Activated CD8-positive, alpha-beta memory T cell treated with anti-CD3 and anti-CD28 coated beads, Interleukin-2, amount 10 ng/mL, durations not matched to agents 7 days and 5 days (primary cell): ENCODE results near the gene RTP5. TPM values are rescaled to one million over a fixed set of nuclear protein-coding genes. Genes with fewer than 3 reads are reported as not detected.
A peak's percentile ranks its signal among the peaks of the same experiment; 100 is the strongest.

Experiments
- ATAC-seq: fragments of 150-1000 bp; cut with Tn5 transposase; one replicate; pipeline ENCODE4 v1.10.0; 2021; ENCODE audit warnings: moderate library complexity
- CTCF ChIA-PET: fragments of 350-600 bp; sonication (Branson Sonifier 250); formaldehyde crosslinking; loops from one replicate; lab custom pipeline; 2021; ENCODE audit warnings: antibody characterized with exemption; lab: Charles Lee
- DNase-seq: peaks from one replicate; pipeline ENCODE4 v3.0.0-alpha.2; 2020
- H3K27ac Mint-ChIP-seq: one replicate; pipeline ENCODE4 v1.8.0; 2021; ENCODE audit warnings: mild to moderate bottlenecking, mixed read lengths
- H3K27me3 Mint-ChIP-seq: one replicate; pipeline ENCODE4 v1.8.0; 2021; ENCODE audit warnings: mixed read lengths
- H3K36me3 Mint-ChIP-seq: one replicate; pipeline ENCODE4 v1.8.0; 2021; ENCODE audit warnings: mild to moderate bottlenecking, mixed read lengths
- H3K4me1 Mint-ChIP-seq: one replicate; pipeline ENCODE4 v1.8.0; 2021; ENCODE audit warnings: mixed read lengths
- H3K4me3 Mint-ChIP-seq: one replicate; pipeline ENCODE4 v1.8.0; 2021; ENCODE audit warnings: mild to moderate bottlenecking, moderate library complexity, mixed read lengths
- H3K9me3 Mint-ChIP-seq: one replicate; pipeline ENCODE4 v1.8.0; 2022; ENCODE audit warnings: low read depth, mixed read lengths
- total RNA-seq, 2 experiments: library from RNA; stranded (reverse); gene quantifications; one replicate each; pipeline ENCODE4 v1.2.3, GENCODE V29; 2021

Gene RTP5
- total RNA-seq, 2 experiments from 2014 or later = not detected

DNA sequence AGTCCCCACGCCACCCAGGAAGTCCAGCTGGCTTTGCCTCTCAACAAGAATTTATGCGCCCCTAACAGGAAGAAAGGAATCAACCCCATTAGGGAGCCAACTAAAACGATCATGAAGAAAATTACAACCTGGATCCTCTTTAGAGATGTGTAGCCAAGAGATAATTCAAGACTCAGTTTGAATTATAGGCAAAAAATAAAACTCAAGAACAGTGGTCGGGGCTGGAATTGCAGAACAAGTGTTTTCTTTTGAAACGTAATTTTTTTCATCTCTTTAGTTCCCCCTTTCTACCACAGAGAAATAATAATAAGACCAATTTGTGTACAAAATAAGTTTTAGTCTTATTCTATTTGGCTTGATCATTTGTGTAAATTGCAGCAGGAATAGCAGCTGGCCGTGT is 33.2 kb upstream of the RTP5 start:
- DNase-seq (no peak), ATAC-seq (no peak)
- Mint-ChIP-seq H3K9me3 (no peaks in the 10 kb centered on the region), H3K27me3 (peaks cover 90% of the 10 kb centered on the region), H3K27ac (no peak overlapping the region), H3K4me1 (peaks cover 10% of the 10 kb centered on the region), H3K4me3 (no peak overlapping the region), H3K36me3 (no peaks in the 10 kb centered on the region)
- CTCF ChIA-PET = no interaction called here

DNA sequence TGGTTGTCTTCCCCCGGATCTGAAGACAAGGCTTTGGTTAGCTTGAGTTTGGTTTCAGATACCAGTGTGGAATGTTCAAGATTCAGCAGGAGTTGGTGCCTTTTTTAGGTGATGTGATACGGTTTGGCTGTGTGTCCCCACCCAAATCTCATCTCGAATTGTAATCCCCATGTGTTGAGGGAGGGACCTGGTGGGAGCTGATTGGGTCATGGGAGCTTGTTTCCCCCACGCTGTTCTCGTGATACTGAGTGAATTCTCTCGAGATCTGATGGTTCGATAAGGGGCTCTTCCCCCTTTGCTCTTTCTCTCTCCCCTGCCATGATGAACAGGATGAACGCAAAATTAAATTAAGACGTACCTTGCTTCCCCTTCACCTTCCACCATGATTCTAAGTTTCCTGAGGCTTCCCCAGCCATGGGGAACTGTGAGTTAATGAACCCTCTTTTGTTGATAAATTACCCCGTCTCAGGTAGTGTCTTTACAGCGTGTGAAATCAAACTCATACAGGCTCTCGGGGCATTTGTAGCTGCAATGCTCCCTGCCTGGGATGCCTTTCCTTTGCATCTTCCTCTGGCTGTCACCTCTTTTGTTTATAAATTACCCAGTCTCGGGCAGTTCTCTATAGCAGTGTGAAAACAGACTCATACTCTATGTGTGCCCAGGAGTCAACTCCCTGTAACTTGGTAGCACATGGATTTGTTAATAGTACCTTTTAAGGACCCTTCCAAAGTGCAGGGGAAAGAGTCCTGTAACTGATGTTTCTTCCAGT is 32.1 kb upstream of the RTP5 start:
- Mint-ChIP-seq H3K4me1 (peaks cover 11% of the 10 kb centered on the region), H3K4me3 (no peak overlapping the region), H3K9me3 (no peaks in the 10 kb centered on the region), H3K27me3 (peaks cover 92% of the 10 kb centered on the region), H3K27ac (no peak overlapping the region), H3K36me3 (no peaks in the 10 kb centered on the region)
- peak; percentile 21 for DNase-seq
- CTCF ChIA-PET = no interaction called here
- ATAC-seq = no peak

DNA sequence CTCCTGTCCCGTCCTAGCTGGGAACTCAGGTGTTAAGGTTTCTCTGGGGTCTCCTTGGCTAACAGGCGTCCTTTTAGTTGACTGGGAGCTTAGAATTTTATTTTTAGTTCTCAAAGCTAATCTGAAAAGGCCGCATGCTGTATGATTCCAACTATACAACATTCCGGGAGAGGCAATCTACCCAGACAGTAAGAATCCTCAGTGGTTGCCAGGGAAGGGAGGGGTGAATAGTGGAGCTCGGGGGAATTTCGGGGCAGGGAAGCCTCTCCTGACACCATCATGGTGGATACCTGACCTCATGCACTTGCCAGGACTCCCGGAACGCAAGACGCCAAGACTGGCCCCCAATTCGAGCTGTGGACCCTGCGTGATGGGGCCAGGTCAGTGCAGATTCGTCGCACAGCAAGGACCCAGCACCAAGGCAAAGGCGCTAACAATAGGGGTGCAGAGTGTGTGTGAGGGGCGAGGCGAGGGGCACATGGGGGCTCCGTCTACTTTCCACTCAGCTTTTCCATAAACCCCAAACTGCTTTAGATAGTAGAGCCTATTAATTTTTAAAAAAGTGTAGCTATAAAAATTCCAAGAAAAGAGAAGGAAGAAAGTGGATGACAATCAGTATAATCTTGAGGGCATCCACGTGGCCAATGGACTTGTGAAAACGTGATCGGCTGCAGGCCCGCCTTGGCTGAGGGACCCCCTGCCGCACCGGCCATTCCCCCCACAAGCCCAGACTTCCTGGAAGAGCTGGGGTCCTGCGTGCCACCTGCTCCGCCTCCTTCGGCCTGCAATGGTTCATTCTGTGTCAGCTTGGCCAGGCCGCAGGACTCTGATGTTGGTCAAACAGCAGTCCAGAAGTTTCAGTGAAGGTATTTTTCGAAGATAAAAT is 28.1 kb upstream of the RTP5 start:
- CTCF ChIA-PET = no interaction called here
- H3K27ac Mint-ChIP-seq = no peak overlapping the region
- DNase-seq = peak; percentile 33
- H3K4me3 Mint-ChIP-seq = no peak overlapping the region
- no peaks in the 10 kb centered on the region for H3K36me3 Mint-ChIP-seq
- peaks cover 32% of the 10 kb centered on the region for H3K4me1 Mint-ChIP-seq
- no peak for ATAC-seq
- no peaks in the 10 kb centered on the region for H3K9me3 Mint-ChIP-seq
- peaks cover 80% of the 10 kb centered on the region for H3K27me3 Mint-ChIP-seq

DNA sequence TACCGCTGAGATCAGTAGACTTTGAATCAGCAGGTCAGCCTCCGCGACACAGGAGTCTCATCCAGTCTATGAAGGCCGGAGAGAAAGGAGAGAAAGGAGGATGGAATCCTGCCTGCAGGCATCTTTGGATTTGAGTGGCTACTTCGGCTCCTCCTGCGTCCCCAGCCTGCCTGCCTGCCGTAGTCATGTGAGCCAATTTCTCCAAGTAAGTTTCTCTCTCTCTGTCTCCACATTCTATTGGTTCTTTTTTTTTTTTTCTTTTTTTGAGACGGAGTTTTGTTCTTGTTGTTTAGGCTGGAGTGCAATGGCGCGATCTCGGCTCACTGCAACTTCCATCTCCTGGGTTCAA is 27.5 kb upstream of the RTP5 start:
- H3K4me1 Mint-ChIP-seq = peaks cover 32% of the 10 kb centered on the region
- no peaks in the 10 kb centered on the region for H3K9me3 Mint-ChIP-seq
- no peak overlapping the region for H3K27ac Mint-ChIP-seq
- ATAC-seq = no peak
- no peak overlapping the region for H3K4me3 Mint-ChIP-seq
- peak; percentile 26 for DNase-seq
- peaks cover 77% of the 10 kb centered on the region for H3K27me3 Mint-ChIP-seq
- H3K36me3 Mint-ChIP-seq = no peaks in the 10 kb centered on the region
- CTCF ChIA-PET = no interaction called here

DNA sequence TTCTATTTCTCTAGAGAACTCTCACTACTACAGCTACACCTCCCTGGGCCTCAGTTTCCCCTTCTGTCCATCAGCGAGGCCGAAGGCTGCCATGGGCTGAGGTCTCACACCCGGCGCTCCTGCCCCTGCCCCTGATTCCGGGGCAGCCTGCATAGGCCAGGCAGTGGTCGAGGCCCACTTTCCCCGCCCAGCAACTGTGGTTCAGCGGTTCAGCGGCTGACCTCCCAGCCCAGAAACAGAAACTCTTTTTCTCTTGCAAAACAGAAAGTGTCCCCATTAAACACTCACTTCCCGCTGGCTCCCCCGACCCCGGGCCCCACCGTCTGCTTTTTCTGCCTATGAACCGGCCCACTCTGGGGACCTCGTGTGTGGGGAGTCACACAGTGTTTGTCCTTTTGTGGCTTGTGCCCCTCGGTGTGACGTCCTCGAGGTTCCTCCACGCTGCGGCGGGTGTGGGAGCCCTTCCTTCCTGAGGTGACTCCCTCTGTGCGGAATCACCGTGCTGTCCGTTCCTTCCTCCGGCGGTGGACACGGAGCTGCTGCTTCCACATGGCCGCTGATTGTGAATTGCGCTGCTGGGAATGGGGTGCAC is 26.8 kb upstream of the RTP5 start:
- peak; percentile 40 for ATAC-seq
- Mint-ChIP-seq H3K36me3 (no peaks in the 10 kb centered on the region), H3K9me3 (no peaks in the 10 kb centered on the region), H3K27me3 (peaks cover 70% of the 10 kb centered on the region), H3K27ac (peak overlapping the region; percentile 61), H3K4me3 (peak overlapping the region; percentile 69), H3K4me1 (peaks cover 32% of the 10 kb centered on the region)
- DNase-seq = peak; percentile 75
- CTCF ChIA-PET = no interaction called here

DNA sequence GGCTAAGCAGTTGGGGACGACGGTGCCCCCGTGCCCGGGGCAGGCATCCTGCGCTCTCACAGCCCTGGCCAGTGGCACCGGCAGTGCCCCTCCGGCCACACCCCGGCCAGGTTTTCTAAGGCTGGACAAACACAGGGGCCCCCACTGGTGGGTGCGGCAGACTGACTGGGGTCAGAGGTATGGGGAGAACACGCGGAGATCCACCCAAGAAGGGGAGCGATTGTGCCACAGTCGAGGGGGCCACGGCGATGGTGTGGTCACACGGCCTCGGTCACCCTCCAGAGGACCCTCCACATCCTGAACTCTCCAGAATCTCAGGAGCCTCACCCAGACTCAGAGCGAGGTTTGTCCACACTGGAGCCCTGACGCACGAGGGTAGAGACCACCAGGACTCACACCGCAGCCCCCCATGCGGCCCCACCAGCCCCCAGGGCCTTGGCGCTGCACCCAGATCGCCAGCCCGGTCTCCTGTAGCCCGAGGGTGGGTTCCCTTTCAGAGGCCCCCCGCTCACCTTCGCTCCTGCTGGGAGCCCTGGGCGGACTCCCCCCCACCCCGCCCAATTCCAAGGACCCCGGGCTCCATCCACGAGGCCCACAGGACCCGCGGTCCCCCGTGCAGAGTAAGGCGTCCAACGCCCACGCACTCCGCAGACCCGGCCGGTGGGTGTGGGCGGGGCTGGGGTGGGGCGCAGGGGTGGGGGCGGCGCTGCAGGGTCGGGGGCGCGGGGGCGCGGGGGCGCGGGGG is 26.0 kb upstream of the RTP5 start:
- CTCF ChIA-PET = interaction anchor here (0.6 to 2.1 kb wide), 6 partner anchors 16 to 1157 kb away, joined by 3 to 12 read pairs (median 5); partner anchors contain the start of gene PDCD1
- Mint-ChIP-seq H3K4me3 (peak overlapping the region; percentile 69), H3K27ac (no peak overlapping the region), H3K9me3 (no peaks in the 10 kb centered on the region), H3K27me3 (peaks cover 62% of the 10 kb centered on the region), H3K4me1 (peaks cover 32% of the 10 kb centered on the region), H3K36me3 (no peaks in the 10 kb centered on the region)
- DNase-seq (peak; percentile 40), ATAC-seq (peak; percentile 4)

DNA sequence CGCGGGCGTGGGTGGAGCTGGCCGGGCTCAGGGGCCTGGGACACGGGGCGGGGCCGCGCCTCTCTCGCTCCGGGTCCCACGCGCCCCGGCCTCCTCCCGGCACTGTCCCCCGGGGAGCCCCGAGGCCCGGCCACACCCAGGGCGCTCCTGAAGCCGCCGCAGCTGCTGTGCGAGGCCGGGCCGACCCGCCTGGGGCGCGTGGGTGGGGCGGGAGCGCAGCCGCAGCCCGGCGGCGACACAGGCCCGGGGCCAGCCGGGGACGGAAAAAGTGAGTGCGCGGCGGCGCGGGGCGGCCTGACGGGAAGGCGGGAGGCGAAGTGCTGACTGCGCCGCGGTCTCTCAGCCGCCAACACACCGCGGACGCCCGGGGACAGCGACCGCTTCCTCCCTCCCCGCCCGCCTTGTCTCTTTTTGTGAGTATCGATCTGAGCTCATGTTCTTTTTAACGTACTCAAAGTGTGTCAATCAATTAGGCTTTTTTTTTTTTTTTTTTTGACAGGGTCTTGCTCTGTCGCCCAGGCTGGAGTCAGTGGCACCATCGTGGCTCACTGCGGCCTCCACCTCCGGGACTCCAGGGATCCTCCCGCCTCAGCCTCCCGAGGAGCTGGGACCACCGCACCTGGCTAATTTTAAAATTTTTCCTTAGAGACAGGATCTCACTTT is 25.3 kb upstream of the RTP5 start:
- CTCF ChIA-PET = interaction anchor here (0.6 to 2.1 kb wide), 7 partner anchors 11 to 1158 kb away, joined by 3 to 12 read pairs (median 5); partner anchors contain the start of gene PDCD1
- Mint-ChIP-seq H3K9me3 (no peaks in the 10 kb centered on the region), H3K4me3 (peak overlapping the region; percentile 43), H3K36me3 (no peaks in the 10 kb centered on the region), H3K27me3 (peaks cover 57% of the 10 kb centered on the region), H3K4me1 (peaks cover 32% of the 10 kb centered on the region), H3K27ac (peak overlapping the region; percentile 66)
- DNase-seq = peak; percentile 83
- ATAC-seq = peak; percentile 85

DNA sequence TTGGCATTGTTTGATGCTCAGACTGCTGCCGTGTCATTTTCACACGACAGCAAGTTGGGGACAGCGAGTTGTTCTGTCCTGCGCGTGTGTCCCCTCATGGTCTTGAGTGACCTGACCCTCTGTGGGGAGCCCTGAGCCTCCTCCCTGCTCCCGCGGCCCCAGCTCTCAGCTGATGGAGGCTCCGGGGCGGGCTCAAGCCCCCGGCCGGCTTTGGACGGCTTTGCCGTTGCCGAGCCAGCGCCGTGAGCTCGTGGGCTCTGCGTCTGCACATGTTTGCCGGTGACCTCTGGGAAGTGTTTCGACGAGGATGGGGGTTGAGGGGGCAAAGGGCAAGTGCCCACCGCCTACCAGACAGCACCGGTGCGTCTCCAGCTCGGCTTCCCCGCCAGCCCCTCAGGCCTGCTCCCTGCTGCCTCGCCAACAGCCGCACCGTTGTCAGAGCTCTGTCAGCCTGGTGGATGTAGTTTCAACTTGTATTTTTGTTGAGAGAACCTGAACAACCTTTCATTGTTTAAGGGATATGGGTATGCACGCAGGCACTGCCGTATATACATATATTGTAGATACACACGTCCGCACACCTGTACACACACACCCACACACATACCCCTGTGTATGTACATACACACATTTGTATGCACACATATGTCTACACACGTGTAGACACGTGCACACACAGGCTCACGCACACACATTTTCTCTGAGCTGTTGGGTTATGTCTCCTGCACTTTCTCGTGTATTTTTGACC is 24.5 kb upstream of the RTP5 start:
- H3K9me3 Mint-ChIP-seq = no peaks in the 10 kb centered on the region
- DNase-seq (peak; percentile 36), ATAC-seq (no peak)
- CTCF ChIA-PET = interaction anchor here (0.8 to 2.1 kb wide), 5 partner anchors 11 to 80 kb away, joined by 3 to 12 read pairs (median 5); partner anchors contain the start of gene PDCD1
- peak overlapping the region; percentile 43 for H3K4me3 Mint-ChIP-seq
- H3K36me3 Mint-ChIP-seq = no peaks in the 10 kb centered on the region
- peaks cover 32% of the 10 kb centered on the region for H3K4me1 Mint-ChIP-seq
- peaks cover 51% of the 10 kb centered on the region for H3K27me3 Mint-ChIP-seq
- no peak overlapping the region for H3K27ac Mint-ChIP-seq

DNA sequence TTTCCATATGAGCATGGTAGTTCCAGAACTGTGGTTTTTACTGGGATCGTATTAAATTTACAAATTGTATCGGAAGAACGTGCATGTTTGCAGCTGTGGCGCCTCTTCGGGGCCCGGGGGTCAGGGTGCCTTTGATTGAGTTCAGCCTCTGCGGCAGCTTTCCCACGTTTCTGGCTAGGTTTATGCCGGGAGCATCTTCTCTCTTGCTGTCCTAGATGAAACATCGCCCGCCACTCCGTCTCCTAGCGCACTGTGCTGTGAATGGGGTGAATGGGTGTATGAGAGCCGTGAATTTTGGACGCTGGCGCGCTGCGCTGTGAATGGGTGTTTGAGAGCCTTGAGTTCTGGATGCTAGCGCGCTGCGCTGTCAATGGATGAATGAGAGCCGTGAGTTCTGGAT is 23.1 kb upstream of the RTP5 start:
- no peak overlapping the region for H3K27ac Mint-ChIP-seq
- H3K4me3 Mint-ChIP-seq = no peak overlapping the region
- H3K36me3 Mint-ChIP-seq = no peaks in the 10 kb centered on the region
- peak; percentile 34 for DNase-seq
- peaks cover 32% of the 10 kb centered on the region for H3K4me1 Mint-ChIP-seq
- ATAC-seq = no peak
- peaks cover 37% of the 10 kb centered on the region for H3K27me3 Mint-ChIP-seq
- no peaks in the 10 kb centered on the region for H3K9me3 Mint-ChIP-seq
- CTCF ChIA-PET = no interaction called here

DNA sequence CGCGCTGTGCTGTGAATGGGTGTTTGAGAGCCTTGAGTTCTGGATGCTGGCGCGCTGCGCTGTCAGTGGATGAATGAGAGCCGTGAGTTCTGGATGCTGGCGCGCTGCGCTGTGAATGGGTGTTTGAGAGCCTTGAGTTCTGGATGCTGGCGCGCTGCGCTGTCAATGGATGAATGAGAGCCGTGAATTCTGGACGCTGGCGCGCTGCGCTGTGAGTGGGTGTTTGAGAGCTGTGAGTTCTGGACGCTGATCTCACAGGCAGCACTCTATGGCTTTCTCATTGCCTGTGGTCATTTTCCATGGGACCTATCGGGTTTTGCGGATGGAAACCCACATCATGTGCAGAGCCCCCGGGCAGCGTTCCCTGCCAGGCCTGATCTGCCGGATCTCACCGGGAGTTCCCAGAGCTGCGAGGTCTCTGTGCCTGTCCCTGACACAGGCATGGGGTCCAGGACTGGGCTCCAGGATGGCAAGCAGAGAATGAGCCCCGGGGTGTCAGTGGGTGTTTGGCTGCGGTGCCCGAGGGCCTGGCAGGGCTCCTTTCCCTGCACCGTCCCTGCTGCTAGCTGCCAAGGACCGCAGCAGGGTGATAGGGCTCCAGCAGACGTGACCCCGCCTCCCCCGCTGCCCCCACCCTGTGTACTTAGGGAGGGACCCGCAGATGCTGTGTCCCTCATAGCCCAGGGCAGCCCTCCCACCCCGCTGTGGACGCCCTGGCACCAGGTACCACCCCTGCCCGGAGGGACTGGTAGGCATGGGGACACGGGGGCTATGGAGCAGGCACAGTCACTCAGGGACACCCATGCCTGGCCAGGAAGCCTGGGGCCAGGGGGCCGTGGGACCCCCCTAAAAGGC is 20.5 kb upstream of the RTP5 start:
- ATAC-seq (no peak), DNase-seq (peak; percentile 36)
- peaks cover 20% of the 10 kb centered on the region for H3K4me1 Mint-ChIP-seq
- no peak overlapping the region for H3K27ac Mint-ChIP-seq
- CTCF ChIA-PET = no interaction called here
- H3K36me3 Mint-ChIP-seq = no peaks in the 10 kb centered on the region
- H3K9me3 Mint-ChIP-seq = no peaks in the 10 kb centered on the region
- H3K27me3 Mint-ChIP-seq = peaks cover 20% of the 10 kb centered on the region
- no peak overlapping the region for H3K4me3 Mint-ChIP-seq
